H1 (cell line): ENCODE measurements around the gene DNAJC5G. TPM values are rescaled to one million over a fixed set of nuclear protein-coding genes. Genes with fewer than 3 reads are reported as not detected.
A peak's percentile ranks its signal among the peaks of the same experiment; 100 is the strongest.

ENCODE experiments used
- BACH1 ChIP-seq: IDR thresholded peaks from 2 replicates; pipeline ENCODE4 v1.6.1; 2012; ENCODE audit warnings: low read length, improper control_type of control experiment
- CHD2 ChIP-seq: IDR thresholded peaks from 2 replicates; pipeline ENCODE4 v1.6.1; 2012; ENCODE audit warnings: low read length, improper control_type of control experiment
- CREB1 ChIP-seq: IDR thresholded peaks from 2 replicates; pipeline ENCODE4 v1.6.1; 2012; ENCODE audit warnings: inconsistent platforms
- JUND ChIP-seq: IDR thresholded peaks from 2 replicates; pipeline ENCODE4 v1.6.1; 2011; ENCODE audit warnings: mild to moderate bottlenecking, improper control_type of control experiment, low read length
- KDM5A ChIP-seq: fragments of 200-600 bp; IDR thresholded peaks from 2 replicates; pipeline ENCODE4 v1.7.1; 2012; ENCODE audit warnings: mild to moderate bottlenecking, low read length, inconsistent platforms, mixed read lengths
- POLR2AphosphoS5 ChIP-seq: IDR thresholded peaks from 2 replicates; pipeline ENCODE4 v1.6.1; 2011; ENCODE audit warnings: low read depth, low read length
- RBBP5 ChIP-seq: IDR thresholded peaks from 2 replicates; pipeline ENCODE4 v1.7.1; 2012; ENCODE audit warnings: low read depth, mild to moderate bottlenecking, inconsistent platforms, low read length, moderate library complexity, borderline replicate concordance
- SIRT6 ChIP-seq: IDR thresholded peaks from one replicate; pipeline ENCODE4 v1.7.1; 2012; ENCODE audit warnings: low read length, inconsistent platforms
- SIX5 ChIP-seq: IDR thresholded peaks from 2 replicates; pipeline ENCODE4 v1.6.1; 2011; ENCODE audit warnings: mild to moderate bottlenecking, low read depth, low read length
- SP1 ChIP-seq: IDR thresholded peaks from 2 replicates; pipeline ENCODE4 v1.6.1; 2011; ENCODE audit warnings: low read depth, low read length
- SP2 ChIP-seq: IDR thresholded peaks from 2 replicates; pipeline ENCODE4 v1.6.1; 2012; ENCODE audit warnings: mild to moderate bottlenecking, low read length, inconsistent platforms
- SUZ12 ChIP-seq: fragments of 200-600 bp; sonication (generic); IDR thresholded peaks from 2 replicates; pipeline ENCODE4 v1.6.1; 2012; ENCODE audit warnings: mild to moderate bottlenecking, inconsistent platforms, low read length, moderate library complexity, mixed read lengths
- TCF12 ChIP-seq: IDR thresholded peaks from 2 replicates; pipeline ENCODE4 v1.6.1; 2011; ENCODE audit warnings: low read depth, mild to moderate bottlenecking, low read length
- ZNF274 ChIP-seq: IDR thresholded peaks from 2 replicates; pipeline ENCODE4 v1.7.0; 2012; ENCODE audit warnings: low read length, borderline replicate concordance; ENCODE audit errors: extremely low read depth
- polyA plus RNA-seq, 7 experiments: library from polyadenylated mRNA; depleted of rRNA in 3 of 7; stranded (reverse) in 5 of 7; unstranded in 2 of 7; fragments of >200 nt in 5 of 7; fragments of 200-250 nt in 2 of 7; gene quantifications; 1 replicate in 5 of 7; 2 replicates in 1 of 7; 4 replicates in 1 of 7; pipeline versions ENCODE4 v1.2.1 to v1.2.3, GENCODE V29; 2011 to 2013; ENCODE audit warnings: missing spikeins in 2 of 7, mixed read lengths in 2 of 7
- total RNA-seq: library from RNA; stranded (reverse); fragmentation: NEBNext Ultra II Directional; extraction: Animal tissue kit (Norgen Biotek cat#: 25700); gene quantifications from 2 replicates; pipeline ENCODE4 v1.2.1, GENCODE V29; 2021
- TF ChIP-seq, protein P1 (sequence below), 3 experiments: IDR thresholded peaks; 1 replicate in 2 of 3; 2 replicates in 1 of 3; pipeline versions ENCODE4 v1.5.1 to v1.6.1; 2011; ENCODE audit warnings: low read length in 3 of 3, mild to moderate bottlenecking in 3 of 3, inconsistent platforms in 2 of 3, low read depth in 1 of 3, moderate library complexity in 1 of 3; ENCODE audit not compliant: insufficient read depth in 1 of 3; ENCODE audit errors: control extremely low read depth in 1 of 3
- TF ChIP-seq, protein P2 (sequence below): IDR thresholded peaks from 2 replicates; pipeline ENCODE4 v1.6.1; 2012; ENCODE audit warnings: low read length, inconsistent platforms
- TF ChIP-seq, protein P3 (sequence below): IDR thresholded peaks from 2 replicates; pipeline ENCODE4 v1.6.1; 2012; ENCODE audit warnings: inconsistent platforms
- TF ChIP-seq, protein P4 (sequence below): IDR thresholded peaks from 2 replicates; pipeline ENCODE4 v1.6.1; 2012; ENCODE audit warnings: inconsistent platforms
- TF ChIP-seq, protein P5 (sequence below): IDR thresholded peaks from 2 replicates; pipeline ENCODE4 v1.6.1; 2011; ENCODE audit warnings: low read depth, mild to moderate bottlenecking, low read length; ENCODE audit not compliant: insufficient read depth

DNAJC5G gene
- total and polyA plus RNA-seq, 2 of the 8 experiments (the other 6 are each of a cell fraction or from before 2014, with no cell fraction given), result 0.83 to 1.4 TPM

DNA sequence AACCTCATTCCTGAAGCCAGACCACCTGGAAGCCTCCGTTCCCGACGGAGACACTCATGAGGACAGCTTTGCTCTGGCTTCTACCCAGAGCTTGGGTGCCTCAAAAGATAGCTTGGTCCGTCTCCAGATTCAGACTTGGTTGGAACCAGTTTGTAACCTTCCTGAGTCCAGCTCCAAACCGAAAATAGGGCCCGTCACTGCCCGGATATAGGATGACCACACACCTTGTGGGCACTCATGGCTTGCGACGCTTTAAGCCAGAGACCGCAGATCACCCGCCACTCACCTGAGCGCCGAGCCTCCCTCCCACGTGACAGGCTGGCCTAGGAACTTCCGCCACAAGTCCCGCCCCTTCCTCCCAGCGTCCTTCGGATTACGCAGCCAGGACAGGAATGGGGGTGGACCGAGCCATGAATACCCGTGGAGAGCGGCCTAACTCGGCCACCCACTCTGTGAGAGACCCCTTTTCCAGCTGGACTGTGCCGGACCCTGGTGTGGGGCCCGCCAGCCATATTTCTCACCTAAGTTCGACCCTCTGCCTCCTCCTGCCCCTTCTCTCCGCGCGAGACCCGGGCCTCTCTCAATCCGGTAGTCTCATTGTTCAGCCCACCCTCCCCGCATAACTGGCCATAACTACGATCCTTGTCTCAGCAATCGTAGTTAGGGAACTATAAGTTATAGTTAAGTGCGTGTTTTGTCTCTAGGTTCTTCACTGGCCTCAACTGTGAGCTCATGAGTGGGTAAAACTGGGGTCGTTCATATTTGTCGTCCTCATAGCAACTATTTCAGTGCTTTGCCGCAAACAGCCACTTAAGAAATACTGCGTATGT is 47.7 kb downstream of the DNAJC5G start, which contains the start of gene MPV17 (continued):
- TF ChIP-seq, protein P1, sequence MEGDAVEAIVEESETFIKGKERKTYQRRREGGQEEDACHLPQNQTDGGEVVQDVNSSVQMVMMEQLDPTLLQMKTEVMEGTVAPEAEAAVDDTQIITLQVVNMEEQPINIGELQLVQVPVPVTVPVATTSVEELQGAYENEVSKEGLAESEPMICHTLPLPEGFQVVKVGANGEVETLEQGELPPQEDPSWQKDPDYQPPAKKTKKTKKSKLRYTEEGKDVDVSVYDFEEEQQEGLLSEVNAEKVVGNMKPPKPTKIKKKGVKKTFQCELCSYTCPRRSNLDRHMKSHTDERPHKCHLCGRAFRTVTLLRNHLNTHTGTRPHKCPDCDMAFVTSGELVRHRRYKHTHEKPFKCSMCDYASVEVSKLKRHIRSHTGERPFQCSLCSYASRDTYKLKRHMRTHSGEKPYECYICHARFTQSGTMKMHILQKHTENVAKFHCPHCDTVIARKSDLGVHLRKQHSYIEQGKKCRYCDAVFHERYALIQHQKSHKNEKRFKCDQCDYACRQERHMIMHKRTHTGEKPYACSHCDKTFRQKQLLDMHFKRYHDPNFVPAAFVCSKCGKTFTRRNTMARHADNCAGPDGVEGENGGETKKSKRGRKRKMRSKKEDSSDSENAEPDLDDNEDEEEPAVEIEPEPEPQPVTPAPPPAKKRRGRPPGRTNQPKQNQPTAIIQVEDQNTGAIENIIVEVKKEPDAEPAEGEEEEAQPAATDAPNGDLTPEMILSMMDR (IDR thresholded peaks at IDR 0.05; ENCODE audit: control extremely low read depth in 1 of 3, insufficient read depth in 1 of 3, low read depth in 1 of 3, low read length in 3 of 3), result no peak
- TF ChIP-seq SIRT6 (no peak), ZNF274 (no peak), JUND (peak; percentile 34; the same call in 1 of the 2 replicates), CHD2 (peak; percentile 61), POLR2AphosphoS5 (peak; percentile 95), BACH1 (0 out of 2 replicates have a peak, but pooled peaks have one; percentile 44), TCF12 (no peak), SIX5 (no peak), SUZ12 (no peak), CREB1 (peak; percentile 80), SP1 (no peak; the same call in 1 of the 2 replicates), SP2 (no peak), RBBP5 (no peak), KDM5A (0 out of 2 replicates have a peak, but pooled peaks have one; percentile 25)
- TF ChIP-seq, protein P2, sequence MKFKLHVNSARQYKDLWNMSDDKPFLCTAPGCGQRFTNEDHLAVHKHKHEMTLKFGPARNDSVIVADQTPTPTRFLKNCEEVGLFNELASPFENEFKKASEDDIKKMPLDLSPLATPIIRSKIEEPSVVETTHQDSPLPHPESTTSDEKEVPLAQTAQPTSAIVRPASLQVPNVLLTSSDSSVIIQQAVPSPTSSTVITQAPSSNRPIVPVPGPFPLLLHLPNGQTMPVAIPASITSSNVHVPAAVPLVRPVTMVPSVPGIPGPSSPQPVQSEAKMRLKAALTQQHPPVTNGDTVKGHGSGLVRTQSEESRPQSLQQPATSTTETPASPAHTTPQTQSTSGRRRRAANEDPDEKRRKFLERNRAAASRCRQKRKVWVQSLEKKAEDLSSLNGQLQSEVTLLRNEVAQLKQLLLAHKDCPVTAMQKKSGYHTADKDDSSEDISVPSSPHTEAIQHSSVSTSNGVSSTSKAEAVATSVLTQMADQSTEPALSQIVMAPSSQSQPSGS, result no peak
- TF ChIP-seq, protein P3, sequence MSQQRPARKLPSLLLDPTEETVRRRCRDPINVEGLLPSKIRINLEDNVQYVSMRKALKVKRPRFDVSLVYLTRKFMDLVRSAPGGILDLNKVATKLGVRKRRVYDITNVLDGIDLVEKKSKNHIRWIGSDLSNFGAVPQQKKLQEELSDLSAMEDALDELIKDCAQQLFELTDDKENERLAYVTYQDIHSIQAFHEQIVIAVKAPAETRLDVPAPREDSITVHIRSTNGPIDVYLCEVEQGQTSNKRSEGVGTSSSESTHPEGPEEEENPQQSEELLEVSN, result no peak
- TF ChIP-seq, protein P4, sequence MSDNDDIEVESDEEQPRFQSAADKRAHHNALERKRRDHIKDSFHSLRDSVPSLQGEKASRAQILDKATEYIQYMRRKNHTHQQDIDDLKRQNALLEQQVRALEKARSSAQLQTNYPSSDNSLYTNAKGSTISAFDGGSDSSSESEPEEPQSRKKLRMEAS, result peak; percentile 80
- TF ChIP-seq, protein P5, sequence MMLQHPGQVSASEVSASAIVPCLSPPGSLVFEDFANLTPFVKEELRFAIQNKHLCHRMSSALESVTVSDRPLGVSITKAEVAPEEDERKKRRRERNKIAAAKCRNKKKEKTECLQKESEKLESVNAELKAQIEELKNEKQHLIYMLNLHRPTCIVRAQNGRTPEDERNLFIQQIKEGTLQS, result no peak
